Keratinocyte (primary cell): Measurements from ENCODE around the gene IHH.

ENCODE experiments used
- EZH2 ChIP-seq: IDR thresholded peaks from one replicate; pipeline ENCODE4 v1.6.1; 2012; ENCODE audit warnings: inconsistent platforms, mild to moderate bottlenecking, low read length, moderate library complexity
- TF ChIP-seq, protein P1 (sequence below), 3 experiments: IDR thresholded peaks in 1 of 3; conservative IDR thresholded peaks in 1 of 3; optimal IDR thresholded peaks in 1 of 3; 2 replicates in 2 of 3; 3 replicates in 1 of 3; pipeline versions ENCODE3 to v1.5.1; 2011; ENCODE audit warnings: low read length in 3 of 3, mild to moderate bottlenecking in 3 of 3, moderate library complexity in 2 of 3, control low read depth in 1 of 3, inconsistent platforms in 1 of 3; ENCODE audit not compliant: insufficient read depth in 2 of 3; ENCODE audit errors: extremely low read depth in 1 of 3

DNA sequence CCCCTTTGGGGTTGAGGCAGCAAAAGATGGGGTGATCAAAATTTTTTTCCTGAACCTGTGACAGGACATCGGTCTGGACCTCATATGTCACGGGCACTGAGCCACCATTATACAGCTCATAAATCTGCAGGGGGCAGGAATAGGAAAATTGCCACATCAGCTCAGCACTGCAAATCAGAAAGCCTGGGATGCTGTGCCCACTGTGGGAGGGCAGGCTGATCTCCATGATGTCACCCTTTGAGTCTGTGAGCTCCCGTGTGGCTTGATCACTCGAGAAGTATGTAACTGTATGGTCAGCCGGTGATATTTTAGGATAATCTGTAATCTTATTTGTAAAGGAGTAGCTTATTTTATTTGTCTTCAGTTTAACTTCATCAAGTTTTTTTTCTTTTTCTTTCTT lies 49.8 kb downstream of the IHH start:
- TF ChIP-seq, protein P1, sequence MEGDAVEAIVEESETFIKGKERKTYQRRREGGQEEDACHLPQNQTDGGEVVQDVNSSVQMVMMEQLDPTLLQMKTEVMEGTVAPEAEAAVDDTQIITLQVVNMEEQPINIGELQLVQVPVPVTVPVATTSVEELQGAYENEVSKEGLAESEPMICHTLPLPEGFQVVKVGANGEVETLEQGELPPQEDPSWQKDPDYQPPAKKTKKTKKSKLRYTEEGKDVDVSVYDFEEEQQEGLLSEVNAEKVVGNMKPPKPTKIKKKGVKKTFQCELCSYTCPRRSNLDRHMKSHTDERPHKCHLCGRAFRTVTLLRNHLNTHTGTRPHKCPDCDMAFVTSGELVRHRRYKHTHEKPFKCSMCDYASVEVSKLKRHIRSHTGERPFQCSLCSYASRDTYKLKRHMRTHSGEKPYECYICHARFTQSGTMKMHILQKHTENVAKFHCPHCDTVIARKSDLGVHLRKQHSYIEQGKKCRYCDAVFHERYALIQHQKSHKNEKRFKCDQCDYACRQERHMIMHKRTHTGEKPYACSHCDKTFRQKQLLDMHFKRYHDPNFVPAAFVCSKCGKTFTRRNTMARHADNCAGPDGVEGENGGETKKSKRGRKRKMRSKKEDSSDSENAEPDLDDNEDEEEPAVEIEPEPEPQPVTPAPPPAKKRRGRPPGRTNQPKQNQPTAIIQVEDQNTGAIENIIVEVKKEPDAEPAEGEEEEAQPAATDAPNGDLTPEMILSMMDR (optimal IDR thresholded peaks at IDR 0.05 in 1 of 3, IDR thresholded peaks at IDR 0.05 in 1 of 3, conservative IDR thresholded peaks at IDR 0.05 in 1 of 3; ENCODE audit: extremely low read depth in 1 of 3, insufficient read depth in 2 of 3, low read length in 3 of 3) = no peak
- no peak for TF ChIP-seq EZH2
